Measurements from ENCODE around the gene NME9.

Gene NME9

DNA sequence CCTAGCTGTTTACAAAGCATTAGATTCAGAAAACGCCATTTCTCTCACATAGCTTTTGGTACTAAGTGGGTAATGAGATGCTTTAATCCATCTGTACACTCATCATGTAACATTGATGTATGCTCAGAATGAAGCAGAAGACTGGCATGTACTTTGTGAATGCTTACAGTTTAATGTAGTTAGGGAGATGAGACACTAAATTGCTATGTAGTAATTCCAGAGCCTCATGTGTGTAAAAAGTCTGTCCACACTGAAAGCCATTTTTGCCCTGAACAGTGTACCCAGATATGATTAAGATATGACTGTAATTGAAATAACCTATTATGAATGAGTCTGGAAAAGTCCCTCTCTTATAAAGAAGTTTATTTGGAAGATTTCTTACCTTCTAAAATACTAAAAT lies 76.0 kb downstream of the NME9 start:
- H3K4me3 ChIP-seq (ENCODE audit: low read depth, low read length), result no peak overlapping the region
- no peak for TF ChIP-seq CTCF (IDR thresholded peaks at IDR 0.05; ENCODE audit: borderline replicate concordance, insufficient read depth, low read depth, low read length)

Measured in GM12875 (cell line).